ENCODE data around the gene ENGASE. TPM values are rescaled to one million over a fixed set of nuclear protein-coding genes. Genes with fewer than 3 reads are reported as not detected.
"Not testable (repeated sequence)": the region's sequence is repeated elsewhere in the genome, so short reads cannot be mapped to it uniquely, and the experiment has no call there.

The ENGASE gene
- total RNA-seq, 2 donors from 2014 or later, result 26.9 to 30.2 TPM

- H3K36me3 Mint-ChIP-seq (ENCODE audit: low read depth), result no peaks in the 10 kb centered on the region
- H3K4me1 Mint-ChIP-seq, result no peaks in the 10 kb centered on the region
- H3K9me3 Mint-ChIP-seq, result peaks cover 3% of the 10 kb centered on the region
- H3K27me3 Mint-ChIP-seq, result peaks cover 6% of the 10 kb centered on the region
- no peak for ATAC-seq (replicated peaks)
- H3K4me3 Mint-ChIP-seq, result no peak overlapping the region
- H3K27ac Mint-ChIP-seq, result no peak overlapping the region
Measured at GRCh38 chr17:79054200-79054960, 20.2 kb upstream of the ENGASE start.

DNA sequence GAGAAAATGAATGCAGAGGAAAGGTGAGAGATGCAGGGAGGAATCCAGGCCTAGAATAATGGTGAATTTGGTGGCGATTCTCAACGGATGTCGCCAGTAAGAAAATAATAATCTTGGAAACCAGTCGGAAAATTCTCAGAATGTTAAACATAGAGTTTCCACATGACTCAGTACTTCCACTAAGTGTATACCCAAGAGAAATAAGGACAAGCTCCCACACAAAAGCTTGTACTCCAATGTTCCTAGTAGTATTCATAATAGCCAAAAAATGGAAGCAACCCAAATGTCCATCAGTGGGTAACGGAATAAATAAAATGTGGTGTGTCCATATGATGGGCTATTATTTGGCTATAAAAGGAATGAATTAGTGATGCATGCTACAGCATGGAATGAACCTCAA, 19.4 kb upstream of the ENGASE start:
- no peaks in the 10 kb centered on the region for H3K4me1 Mint-ChIP-seq
- H3K27me3 Mint-ChIP-seq, result peaks cover 6% of the 10 kb centered on the region
- no peaks in the 10 kb centered on the region for H3K36me3 Mint-ChIP-seq (ENCODE audit: low read depth)
- H3K27ac Mint-ChIP-seq, result no peak overlapping the region
- peaks cover 3% of the 10 kb centered on the region for H3K9me3 Mint-ChIP-seq
- H3K4me3 Mint-ChIP-seq, result no peak overlapping the region
- no peak for ATAC-seq (replicated peaks)

- Mint-ChIP-seq H3K9me3 (peaks cover 3% of the 10 kb centered on the region), H3K36me3 (ENCODE audit: low read depth) (no peaks in the 10 kb centered on the region), H3K27me3 (peaks cover 4% of the 10 kb centered on the region), H3K4me3 (no peak overlapping the region), H3K4me1 (no peaks in the 10 kb centered on the region), H3K27ac (no peak overlapping the region)
- ATAC-seq (replicated peaks), result no peak
Measured at GRCh38 chr17:79057737-79058385, 16.8 kb upstream of the ENGASE start.

- no peaks in the 10 kb centered on the region for H3K27me3 Mint-ChIP-seq
- ATAC-seq (replicated peaks), result no peak
- no peak overlapping the region for H3K4me3 Mint-ChIP-seq
- H3K36me3 Mint-ChIP-seq (ENCODE audit: low read depth), result no peaks in the 10 kb centered on the region
- no peak overlapping the region for H3K27ac Mint-ChIP-seq
- H3K4me1 Mint-ChIP-seq, result no peaks in the 10 kb centered on the region
- no peaks in the 10 kb centered on the region for H3K9me3 Mint-ChIP-seq
Measured at GRCh38 chr17:79062691-79063090, 11.9 kb upstream of the ENGASE start.

DNA sequence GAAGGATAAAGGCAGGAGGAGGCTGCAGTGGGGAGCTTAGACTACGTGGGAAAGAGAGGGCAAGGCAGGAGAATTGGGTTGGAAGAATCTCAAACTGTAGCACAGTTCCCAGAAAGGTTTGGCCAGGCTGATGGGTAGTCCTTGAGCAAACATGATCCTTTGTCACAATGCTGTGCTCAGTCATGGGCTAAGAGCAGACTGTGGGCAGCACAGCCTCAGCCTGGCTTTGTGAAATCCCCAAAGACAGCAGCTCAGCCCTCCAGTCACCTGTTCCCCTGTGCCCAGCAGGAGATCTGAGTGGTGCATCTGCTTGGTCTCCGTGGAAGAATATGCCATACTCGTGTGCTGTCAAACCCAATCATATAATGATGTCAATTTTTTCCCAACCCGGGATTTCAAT, 10.6 kb upstream of the ENGASE start:
- no peak overlapping the region for H3K4me3 Mint-ChIP-seq

GRCh38 chr17:79065105-79065670, 9.4 kb upstream of the ENGASE start:
- Mint-ChIP-seq H3K4me3 (peak overlapping the region; percentile 55), H3K36me3 (ENCODE audit: low read depth) (no peaks in the 10 kb centered on the region), H3K27me3 (no peaks in the 10 kb centered on the region), H3K9me3 (no peaks in the 10 kb centered on the region), H3K4me1 (no peaks in the 10 kb centered on the region), H3K27ac (peak overlapping the region; percentile 28)
- ATAC-seq (replicated peaks), result peak; percentile 72

More for the DNA sequence above, 10.6 kb upstream of the ENGASE start:
- Mint-ChIP-seq H3K9me3 (no peaks in the 10 kb centered on the region), H3K36me3 (ENCODE audit: low read depth) (no peaks in the 10 kb centered on the region), H3K27ac (peak overlapping the region; percentile 12), H3K4me1 (no peaks in the 10 kb centered on the region), H3K27me3 (no peaks in the 10 kb centered on the region)
- no peak for ATAC-seq (replicated peaks)

GRCh38 chr17:79066963-79067362, 7.7 kb upstream of the ENGASE start:
- Mint-ChIP-seq H3K9me3 (no peaks in the 10 kb centered on the region), H3K27me3 (no peaks in the 10 kb centered on the region), H3K4me1 (no peaks in the 10 kb centered on the region), H3K4me3 (no peak overlapping the region), H3K36me3 (ENCODE audit: low read depth) (no peaks in the 10 kb centered on the region), H3K27ac (no peak overlapping the region)
- ATAC-seq (replicated peaks), result no peak

DNA sequence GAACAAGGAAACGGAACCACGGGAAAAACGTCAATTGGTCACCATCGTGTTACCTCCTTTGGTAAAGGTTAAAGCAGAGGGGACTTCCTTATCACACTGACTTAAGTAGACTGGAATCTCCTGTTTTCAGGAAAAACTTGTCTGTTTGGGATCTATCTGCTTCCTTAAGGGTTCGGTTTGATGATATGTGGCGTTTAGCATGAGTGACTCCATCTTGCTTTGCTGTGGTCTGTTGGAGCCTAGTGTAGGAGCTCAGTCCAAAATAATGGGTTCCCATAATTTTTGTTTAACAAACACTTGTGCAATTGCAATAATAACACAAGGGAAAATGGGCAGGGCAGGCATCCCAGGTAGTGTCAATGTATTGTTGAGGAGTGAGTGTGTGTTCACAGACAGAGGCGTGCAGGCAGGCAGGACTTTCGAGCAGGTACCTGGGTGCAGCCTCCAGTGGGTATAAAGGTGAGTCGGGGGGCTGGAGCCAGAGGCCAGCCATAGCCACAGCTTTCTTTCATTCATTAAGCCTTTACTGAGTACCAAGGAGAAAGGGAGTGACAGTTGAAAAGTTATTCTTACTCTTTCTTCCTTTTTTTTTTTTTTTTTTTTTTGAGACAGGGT, 4.3 kb upstream of the ENGASE start:
- Mint-ChIP-seq H3K36me3 (ENCODE audit: low read depth) (no peaks in the 10 kb centered on the region), H3K27me3 (no peaks in the 10 kb centered on the region), H3K9me3 (no peaks in the 10 kb centered on the region), H3K4me3 (no peak overlapping the region), H3K27ac (no peak overlapping the region), H3K4me1 (peaks cover 1% of the 10 kb centered on the region)
- ATAC-seq (replicated peaks), result no peak

DNA sequence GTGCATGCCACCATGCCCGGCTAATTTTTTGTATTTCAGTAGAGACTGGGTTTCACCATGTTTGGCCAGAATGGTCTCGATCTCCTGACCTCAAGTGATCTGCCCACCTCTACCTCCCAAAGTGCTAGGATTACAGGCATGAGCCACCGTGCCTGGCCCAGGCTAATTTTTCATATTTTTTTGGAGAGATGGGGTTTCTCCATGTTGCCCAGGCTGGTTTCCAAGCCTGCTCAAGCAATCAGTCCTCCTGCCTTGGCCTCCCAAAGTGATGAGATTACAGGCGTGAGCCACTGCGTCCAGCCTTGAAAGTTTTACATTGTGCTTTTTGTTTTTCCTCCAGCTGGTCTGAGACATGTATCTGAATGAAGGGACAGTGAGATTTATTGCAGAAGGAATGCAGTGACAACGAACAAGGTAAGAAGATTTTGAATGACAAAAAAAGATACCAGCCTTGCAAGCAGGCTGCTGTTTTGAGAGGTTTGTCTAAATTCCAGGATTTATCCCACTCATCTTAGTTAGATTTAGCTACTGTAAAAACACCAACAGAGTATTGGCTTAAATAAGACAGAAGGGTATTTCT, 3.4 kb upstream of the ENGASE start:
- Mint-ChIP-seq H3K4me3 (no peak overlapping the region), H3K27me3 (no peaks in the 10 kb centered on the region), H3K9me3 (no peaks in the 10 kb centered on the region), H3K36me3 (ENCODE audit: low read depth) (no peaks in the 10 kb centered on the region), H3K27ac (no peak overlapping the region), H3K4me1 (peaks cover 7% of the 10 kb centered on the region)
- ATAC-seq (replicated peaks), result no peak

- ATAC-seq (replicated peaks), result no peak
- Mint-ChIP-seq H3K4me3 (no peak overlapping the region), H3K27me3 (no peaks in the 10 kb centered on the region)
Measured at GRCh38 chr17:79072544-79072943, 2.1 kb upstream of the ENGASE start.

GRCh38 chr17:79073016-79073705, 1.5 kb upstream of the ENGASE start:
- ATAC-seq (replicated peaks), result no peak
- no peaks in the 10 kb centered on the region for H3K36me3 Mint-ChIP-seq (ENCODE audit: low read depth)
- peaks cover 7% of the 10 kb centered on the region for H3K4me1 Mint-ChIP-seq
- H3K9me3 Mint-ChIP-seq, result no peaks in the 10 kb centered on the region
- H3K27me3 Mint-ChIP-seq, result no peaks in the 10 kb centered on the region
- no peak overlapping the region for H3K27ac Mint-ChIP-seq
- no peak overlapping the region for H3K4me3 Mint-ChIP-seq

More at GRCh38 chr17:79072544-79072943, 2.1 kb upstream of the ENGASE start:
- H3K36me3 Mint-ChIP-seq (ENCODE audit: low read depth), result no peaks in the 10 kb centered on the region
- H3K4me1 Mint-ChIP-seq, result peaks cover 7% of the 10 kb centered on the region
- no peak overlapping the region for H3K27ac Mint-ChIP-seq
- no peaks in the 10 kb centered on the region for H3K9me3 Mint-ChIP-seq

- Mint-ChIP-seq H3K27ac (no peak overlapping the region), H3K27me3 (no peaks in the 10 kb centered on the region), H3K4me3 (no peak overlapping the region), H3K9me3 (no peaks in the 10 kb centered on the region), H3K4me1 (peaks cover 7% of the 10 kb centered on the region), H3K36me3 (ENCODE audit: low read depth) (peaks cover under 1% of the 10 kb centered on the region)
- no peak for ATAC-seq (replicated peaks)
Measured at GRCh38 chr17:79073706-79074088, 927 bp upstream of the ENGASE start.

DNA sequence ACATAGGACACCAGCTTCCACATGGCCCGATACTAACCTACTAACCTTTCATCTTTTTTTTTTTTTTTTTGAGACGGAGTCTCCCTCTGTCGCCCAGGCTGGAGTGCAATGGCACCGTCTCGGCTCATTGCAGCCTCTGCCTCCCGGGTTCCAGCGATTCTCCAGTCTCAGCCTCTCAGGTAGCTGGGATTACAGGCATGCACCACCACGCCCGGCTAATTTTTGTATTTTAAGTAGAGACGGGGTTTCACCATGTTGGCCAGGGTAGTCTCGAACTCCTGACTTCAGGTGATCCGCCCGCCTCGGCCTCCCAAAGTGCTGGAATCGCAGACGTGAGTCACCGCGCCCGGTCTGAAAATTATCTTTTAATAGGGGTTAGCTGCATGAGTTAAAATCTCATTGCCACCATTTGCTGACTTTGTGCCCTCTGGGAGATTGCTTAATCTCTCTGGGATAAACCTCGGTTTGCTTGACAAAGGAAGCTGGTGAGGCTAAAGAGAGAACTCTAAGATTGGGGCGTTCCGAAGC, 439 bp upstream of the ENGASE start:
- not testable (repeated sequence) for H3K27ac Mint-ChIP-seq; H3K9me3 Mint-ChIP-seq; ATAC-seq (replicated peaks); H3K36me3 Mint-ChIP-seq (ENCODE audit: low read depth); H3K27me3 Mint-ChIP-seq; H3K4me1 Mint-ChIP-seq
- H3K4me3 Mint-ChIP-seq, result peak overlapping the region; percentile 85

DNA sequence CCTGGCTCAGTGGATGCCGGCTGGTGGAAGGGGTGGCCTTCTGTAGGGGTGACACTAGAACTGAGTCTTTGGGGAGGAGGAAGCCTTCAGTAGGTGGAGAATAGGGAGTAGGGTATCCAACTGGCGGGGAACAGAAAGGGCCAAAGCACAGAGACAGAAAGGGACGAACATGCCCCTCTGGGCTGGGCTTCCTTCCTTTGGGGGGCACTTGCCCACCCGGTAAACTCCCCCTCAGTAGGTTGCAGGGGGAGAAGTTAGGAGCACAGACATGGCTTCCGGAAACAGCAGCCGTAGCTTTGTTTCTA, 774 bp downstream of the ENGASE start:
- peak; percentile 17 for ATAC-seq (replicated peaks)
- Mint-ChIP-seq H3K27ac (peak overlapping the region; percentile 86), H3K9me3 (no peaks in the 10 kb centered on the region), H3K36me3 (ENCODE audit: low read depth) (peaks cover 17% of the 10 kb centered on the region), H3K27me3 (no peaks in the 10 kb centered on the region), H3K4me3 (peak overlapping the region; percentile 85), H3K4me1 (peaks cover 7% of the 10 kb centered on the region)

All from activated T-helper 17 cell treated with anti-CD3 and anti-CD28 coated beads, Interleukin-2, amount 50 U/mL, for 72 hours (primary cell).